GM21367 (cell line): Measurements from ENCODE around the gene GALNT9.
"Not testable (repeated sequence)": the region's sequence is repeated elsewhere in the genome, so short reads cannot be mapped to it uniquely, and the experiment has no call there.

Experiments
- ATAC-seq: cut with Tn5 transposase; IDR thresholded peaks from one replicate; pipeline ENCODE4 v1.9.1; 2021; ENCODE audit not compliant: unreplicated experiment

Gene GALNT9

DNA sequence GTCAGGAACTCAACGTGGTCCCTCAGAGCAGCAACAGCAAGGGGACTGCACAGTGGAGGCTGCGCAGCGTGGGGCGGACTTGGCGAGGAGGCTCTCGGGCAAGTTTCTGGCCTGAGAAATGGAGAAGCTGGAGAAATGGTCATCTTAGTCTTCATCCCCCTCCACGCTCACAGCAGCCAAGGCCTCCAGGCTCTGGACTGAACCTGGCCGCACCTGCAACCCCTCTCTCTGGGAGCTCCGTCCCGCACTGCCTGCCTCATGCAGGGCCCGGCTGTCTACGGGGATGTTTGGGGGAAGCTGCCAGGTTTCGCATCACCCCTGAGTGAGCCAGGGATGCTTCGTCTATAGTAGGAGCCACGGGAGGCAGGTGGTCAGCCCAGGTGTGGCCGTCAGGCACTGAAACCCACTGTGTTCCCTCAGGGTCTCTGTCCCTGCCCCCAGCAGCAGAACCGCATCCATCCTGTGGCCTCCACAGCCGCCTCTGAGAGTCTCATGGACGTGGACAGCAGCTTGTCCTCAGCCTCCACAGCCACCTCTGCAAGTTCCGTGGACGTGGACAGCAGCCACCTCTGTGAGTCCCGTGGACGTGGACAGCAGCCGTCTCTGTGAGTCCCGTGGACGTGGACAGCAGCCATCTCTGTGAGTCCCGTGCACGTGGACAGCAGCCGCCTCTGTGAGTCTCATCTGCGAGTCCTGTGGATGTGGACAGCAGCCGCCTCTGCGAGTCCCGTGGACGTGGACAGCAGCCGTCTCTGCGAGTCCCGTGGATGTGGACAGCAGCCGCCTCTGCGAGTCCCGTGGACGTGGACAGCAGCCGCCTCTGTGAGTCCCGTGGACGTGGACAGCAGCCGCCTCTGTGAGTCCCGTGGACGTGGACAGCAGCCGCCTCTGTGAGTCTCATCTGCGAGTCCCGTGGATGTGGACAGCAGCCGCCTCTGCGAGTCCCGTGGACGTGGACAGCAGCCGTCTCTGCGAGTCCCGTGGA lies 29.1 kb upstream of the GALNT9 start:
- not testable (repeated sequence) for ATAC-seq

DNA sequence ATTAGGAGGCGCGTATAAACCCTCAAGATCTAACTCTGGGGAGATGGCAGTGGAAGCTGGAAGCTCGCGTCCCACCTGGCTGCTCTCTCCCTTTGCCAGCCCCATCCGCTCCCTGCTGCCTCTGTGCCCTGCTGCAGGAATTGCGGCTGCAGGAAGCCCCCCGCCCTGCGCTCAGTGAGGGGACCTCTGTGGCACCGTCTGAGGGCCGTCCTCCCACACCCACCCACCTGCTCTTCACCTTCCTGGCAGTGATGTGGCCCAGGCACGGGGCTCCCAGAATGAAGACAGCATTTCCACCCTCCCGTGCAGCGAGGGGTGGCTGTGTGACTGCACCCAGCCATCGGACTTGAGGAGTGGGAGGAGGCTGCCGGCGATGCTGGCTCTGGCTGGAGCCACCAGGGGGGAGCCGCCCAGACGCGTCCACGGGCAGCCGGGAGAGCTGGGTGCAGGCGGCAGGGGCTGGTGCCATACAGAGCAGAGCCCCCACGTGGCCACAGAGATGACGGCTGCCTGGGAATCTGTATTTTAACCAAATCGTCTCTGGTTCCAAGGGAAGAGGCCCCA lies 28.3 kb upstream of the GALNT9 start:
- ATAC-seq, result no peak

DNA sequence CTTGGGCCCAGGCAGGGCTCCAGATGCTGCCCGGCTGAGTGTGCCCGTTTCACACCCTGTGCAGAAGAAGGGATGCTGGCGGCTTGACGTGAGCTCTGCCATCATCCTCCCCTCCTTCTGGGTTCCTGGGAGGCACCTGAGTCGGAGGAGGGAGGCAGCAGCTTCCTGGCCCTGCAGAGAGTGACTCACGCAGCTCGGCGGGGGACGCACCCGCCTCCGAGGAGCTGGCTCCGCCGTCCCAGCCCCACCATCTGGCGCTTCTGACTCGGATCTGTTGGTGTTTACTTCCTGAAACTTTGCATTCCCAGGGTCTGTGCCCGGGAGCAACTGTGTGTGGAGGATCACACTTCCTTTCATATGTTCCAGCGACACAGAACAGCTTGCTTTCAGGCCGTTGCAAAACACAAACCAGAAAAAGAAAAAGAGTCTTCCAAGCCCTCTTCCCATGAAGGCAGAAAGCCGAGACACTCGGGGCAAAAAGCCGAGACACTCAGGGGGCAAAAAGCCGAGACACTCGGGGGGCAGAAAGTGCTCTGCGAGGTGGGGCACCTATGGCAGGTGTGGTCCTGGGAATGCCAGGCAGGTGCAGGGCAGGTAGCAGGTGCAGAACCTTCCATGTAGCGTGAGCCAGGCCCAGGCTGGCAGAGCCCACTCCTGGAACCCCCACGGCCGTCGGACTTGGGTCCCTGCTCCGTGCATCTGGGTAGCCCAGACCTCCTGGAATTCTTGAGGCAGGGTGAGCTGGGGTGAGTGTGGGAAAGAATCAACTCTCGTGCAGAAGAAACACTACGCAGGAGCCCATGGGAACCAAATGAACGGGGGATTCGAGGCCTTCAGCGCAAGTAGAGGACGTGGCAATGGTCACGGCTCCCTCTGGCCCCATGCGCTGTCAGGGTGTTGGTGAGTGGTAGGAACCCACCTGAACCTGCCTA lies 27.6 kb upstream of the GALNT9 start:
- ATAC-seq, result no peak

DNA sequence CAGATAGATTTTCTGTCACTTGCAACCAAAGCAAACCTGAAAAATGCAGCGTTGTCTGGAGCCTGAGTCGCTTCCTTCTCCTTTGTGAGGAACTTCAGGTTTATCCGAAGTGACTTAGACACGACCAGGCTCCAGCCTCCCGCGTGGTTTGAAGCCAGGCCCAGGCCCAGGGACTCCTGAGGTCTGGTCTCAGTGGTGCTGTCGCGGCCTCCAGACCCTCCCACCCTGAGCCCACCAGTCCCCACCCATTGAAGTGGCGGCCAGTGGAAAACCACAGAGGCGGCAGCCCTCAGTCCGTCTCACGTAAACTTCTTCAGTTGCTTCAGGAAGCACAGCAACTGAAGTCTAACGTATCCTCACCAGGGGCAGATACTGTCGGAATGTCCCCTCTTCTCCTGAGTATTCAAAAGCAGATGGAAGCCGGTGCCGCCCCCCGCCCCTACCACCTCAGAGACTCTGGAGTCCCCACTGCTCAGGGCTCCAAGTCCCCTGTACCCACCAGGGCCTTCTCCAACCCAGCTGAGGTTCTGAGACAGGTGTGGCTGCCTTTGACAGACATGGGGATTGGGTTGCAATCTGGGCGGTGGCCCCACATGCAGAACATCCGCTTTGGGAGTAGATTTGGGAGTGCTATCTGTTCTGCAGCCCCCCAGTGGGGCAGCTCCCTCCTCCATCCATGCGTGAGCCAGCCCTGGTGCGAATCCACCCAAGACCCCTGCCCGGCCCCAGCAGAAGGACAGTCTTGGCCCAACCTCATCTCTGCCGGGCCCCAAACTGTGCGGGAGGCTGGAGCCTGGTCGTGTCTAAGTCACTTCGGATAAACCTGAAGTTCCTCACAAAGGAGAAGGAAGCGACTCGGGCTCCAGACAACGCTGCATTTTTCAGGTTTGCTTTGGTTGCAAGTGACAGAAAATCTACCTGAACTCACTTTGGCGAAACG lies 26.6 kb upstream of the GALNT9 start:
- no peak for ATAC-seq

DNA sequence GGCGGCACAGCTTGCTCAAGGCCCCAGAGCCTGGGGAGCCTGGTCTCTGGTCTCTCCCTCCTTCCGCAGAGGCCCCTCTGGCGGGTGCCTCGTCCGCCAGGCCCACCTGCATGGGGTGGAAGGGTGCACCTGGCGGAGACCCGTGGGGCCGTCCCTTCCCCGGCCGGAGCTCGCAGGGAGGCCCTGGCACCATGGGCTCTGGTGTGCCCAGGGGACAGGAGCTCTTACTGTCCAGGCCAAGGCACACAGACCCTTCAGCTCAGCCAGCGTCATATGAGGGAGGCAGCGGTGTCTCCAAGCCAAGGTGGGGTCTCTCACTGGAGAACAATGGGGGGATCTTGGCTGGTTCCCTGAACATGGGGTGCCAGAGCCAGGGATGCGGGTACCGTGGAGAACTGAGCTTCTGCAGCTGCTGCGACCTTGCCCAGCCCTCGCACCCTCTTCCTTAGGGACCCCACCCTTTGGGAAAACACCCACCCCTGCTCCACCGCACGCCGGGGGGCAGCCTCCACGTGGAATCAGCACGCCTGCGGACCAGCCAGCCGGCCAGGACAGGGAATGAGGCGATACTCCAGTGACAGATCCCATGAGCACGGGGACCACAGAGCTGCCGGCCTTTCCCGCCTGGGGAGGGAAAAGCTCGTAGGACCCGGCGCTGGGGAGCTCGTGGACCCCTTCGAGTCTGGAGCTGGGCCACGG lies 25.7 kb upstream of the GALNT9 start:
- no peak for ATAC-seq

DNA sequence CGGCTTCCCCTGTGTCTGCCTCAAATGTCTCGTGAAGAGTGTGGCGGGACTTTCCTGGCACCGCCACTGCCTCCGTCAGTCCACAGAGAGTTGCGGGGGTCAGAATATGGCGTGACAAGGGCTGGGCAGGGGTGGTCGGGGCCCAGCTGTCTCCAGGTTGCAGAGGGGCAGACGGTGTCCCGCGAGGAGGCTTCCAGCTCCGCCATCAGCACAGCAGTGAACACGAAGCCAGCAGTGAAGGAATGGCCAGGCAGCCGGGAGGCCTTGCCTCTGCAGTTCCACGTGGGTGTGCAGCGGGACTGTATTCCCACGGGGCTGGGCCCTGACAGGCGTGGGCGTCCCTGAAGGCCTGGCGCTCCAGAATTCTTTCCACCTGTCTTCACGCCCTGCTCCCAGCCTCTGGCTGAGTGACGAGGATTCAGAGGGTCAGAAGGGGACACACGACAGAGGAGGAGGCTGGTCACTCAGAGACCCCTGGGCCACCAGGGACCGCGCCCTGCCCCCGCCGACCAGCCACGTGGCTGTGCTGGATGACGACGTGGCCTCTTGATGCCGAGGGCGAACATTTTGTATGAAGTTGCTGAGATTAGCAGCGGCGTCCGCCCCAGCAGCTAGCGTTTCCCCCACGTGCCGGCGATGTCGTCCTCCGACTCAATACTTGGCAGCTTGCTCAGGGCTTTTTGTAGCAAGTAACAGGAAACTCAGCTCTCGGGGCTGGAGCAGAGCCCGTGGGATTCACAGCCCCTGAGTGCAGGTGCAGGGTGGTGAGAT lies 25.0 kb upstream of the GALNT9 start:
- no peak for ATAC-seq

GRCh38 chr12:132353811-132354210 lies 24.4 kb upstream of the GALNT9 start:
- ATAC-seq, result no peak

DNA sequence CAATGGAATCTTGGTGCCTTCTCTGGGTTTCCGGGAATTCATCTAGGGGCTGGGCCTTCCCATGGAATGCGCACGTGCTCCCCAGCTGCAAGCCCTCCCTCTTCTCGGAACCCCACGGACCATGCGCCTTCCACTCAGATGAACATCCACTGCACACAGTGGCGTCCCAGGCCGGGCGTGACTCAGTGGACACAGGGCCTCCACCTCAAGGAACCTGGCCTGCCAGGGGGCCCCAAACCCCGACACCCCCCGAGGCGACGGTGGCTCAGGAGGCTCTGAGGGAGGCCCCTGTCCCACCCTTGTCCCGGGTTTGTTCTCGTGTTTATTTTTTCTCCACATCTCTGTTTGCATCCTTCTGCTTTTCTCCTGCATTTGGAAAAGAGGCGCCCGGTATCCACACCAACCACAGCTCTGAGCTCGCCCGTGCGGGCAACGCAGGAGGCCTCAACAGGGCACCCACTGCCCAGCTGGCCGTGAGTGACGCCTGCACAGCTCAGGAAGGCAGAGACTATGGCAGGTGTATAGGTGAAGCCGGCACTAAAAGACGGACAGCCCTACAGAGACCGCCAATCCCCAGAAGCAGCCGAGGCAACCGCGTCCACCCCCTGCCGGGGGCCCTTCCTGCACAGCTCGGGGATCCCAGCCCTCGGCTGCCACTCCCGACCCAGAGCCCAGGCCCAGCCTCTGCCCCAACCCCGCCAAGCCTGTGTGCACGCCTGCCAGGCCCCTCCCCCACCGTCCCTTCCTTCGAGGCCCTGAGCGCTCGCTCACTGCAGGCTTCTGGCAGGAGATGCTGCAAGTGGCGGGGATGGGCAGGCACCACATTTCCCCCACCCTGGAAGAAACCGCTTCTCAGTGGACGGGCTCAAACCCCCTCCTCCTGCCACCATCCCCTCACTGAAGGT lies 23.8 kb upstream of the GALNT9 start:
- ATAC-seq, result no peak

- no peak for ATAC-seq
Observed at GRCh38 chr12:132351751-132352495, 22.5 kb upstream of the GALNT9 start.

DNA sequence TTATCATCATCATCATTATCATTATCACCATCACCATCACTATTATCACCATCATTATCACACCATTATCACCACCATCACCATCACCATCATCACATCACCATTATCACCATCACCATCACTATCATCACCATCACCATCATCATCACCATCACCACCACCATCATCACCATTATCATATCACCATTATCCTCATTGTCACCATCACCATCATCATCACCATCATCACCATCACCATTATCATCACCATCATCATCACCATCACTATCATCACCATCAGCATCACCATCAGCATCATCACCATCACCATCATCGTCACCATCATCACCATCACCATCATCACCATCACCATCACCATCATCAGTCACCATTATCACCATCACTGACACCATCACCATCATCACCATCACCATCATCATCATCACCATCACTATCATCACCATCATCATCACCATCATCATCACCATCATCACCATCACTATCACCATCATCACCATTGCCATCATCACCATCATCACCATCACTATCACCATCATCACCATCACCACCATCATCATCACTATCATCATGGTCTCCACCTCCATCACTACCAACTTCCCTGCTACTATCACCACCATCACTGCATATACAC lies 20.2 kb upstream of the GALNT9 start:
- ATAC-seq, result no peak

- no peak for ATAC-seq
Observed at GRCh38 chr12:132348176-132348575, 18.8 kb upstream of the GALNT9 start.

DNA sequence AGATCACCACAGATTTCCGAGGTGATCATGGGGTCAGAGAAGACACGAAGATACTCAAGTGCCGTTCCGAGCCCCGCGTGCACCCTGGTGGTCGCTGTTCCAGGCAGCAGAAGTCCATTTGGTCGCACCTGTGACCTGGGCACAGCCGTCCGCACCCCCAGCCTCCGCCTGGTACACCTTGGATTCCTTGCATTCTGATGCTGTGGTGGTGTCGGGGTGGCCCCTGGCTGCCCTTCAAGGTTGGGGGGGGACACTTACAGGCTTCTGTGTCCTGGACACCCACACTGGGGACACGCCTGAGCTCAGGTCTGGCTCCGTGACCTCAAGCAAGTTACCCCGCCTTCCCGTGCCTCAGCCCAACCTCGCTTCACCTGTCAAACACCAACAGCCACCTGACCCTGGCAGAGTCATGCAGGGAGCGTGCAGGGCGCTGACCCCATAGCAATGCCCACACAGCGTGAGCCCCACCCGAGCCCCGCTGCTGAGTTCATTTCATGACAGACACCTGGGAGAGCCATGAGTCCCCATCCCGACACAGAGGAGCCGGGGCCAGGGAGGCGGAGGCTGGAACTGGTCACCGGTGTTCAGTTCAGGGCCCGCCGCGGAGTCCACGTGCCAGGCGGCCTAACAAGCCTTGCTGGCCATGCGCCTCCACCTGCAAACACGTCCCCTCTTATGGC lies 17.9 kb upstream of the GALNT9 start:
- ATAC-seq, result no peak

DNA sequence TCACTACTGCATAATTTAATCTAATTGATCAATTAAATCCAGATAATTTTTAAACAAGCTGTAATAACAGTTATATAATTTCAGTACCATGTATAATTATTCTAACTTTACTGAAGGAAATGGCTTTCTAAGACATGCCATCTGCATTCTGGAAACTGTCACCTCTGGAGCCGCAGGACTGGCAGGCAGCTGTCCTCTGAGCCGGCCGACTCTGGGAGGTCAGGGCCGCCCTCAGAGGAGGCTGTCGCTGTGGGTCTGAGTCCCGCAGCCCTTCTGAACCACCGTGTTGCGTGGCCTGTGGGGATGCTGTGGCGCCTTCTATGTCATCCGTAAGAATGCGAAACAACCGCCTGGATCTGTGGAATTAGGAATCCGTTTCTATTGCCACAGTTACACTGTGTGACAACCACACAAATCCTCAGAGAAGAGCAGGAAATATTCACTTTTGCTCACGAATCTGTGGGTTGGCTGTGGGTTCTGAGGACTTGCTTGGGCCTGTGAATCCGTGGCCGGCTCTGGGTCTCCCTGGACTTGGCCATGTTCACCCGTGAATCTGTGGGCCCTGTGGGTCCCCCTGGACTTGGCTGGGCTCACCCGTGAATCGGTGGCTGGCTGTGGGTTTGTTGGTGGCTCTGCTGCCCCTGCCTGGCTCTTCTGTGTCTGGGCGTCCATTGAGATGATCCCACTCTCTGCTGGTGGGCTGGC lies 17.2 kb upstream of the GALNT9 start:
- no peak for ATAC-seq

- no peak for ATAC-seq
Observed at GRCh38 chr12:132345561-132346200, 16.3 kb upstream of the GALNT9 start.

- no peak for ATAC-seq
Observed at GRCh38 chr12:132345126-132345525, 15.7 kb upstream of the GALNT9 start.
